ENCODE measurements around the gene LCN6.

GRCh38 chr9:136703276-136703860 is 45.0 kb downstream of the LCN6 start:
- TF ChIP-seq POLR2A (IDR thresholded peaks at IDR 0.05; ENCODE audit: low read length): no peak
- TF ChIP-seq GATA1 (IDR thresholded peaks at IDR 0.05; ENCODE audit: low read depth, low read length): no peak

Measured in erythroblast (primary cell).